GM12878 (cell line): ENCODE measurements around the gene C16orf74.

Experiments used
- CUX1 ChIP-seq: IDR thresholded peaks from 2 replicates; pipeline ENCODE4 v1.6.1; 2012; ENCODE audit warnings: improper control_type of control experiment, low read depth, low read length; ENCODE audit not compliant: insufficient replicate concordance
- EP300 ChIP-seq, 2 experiments: fragments of 150-350 bp in 1 of 2; IDR thresholded peaks; 2 replicates each; pipeline ENCODE4 v1.6.1; 2011 to 2012; ENCODE audit warnings: low read depth in 2 of 2, low read length in 2 of 2, borderline replicate concordance in 1 of 2, improper control_type of control experiment in 1 of 2, inconsistent platforms in 1 of 2; ENCODE audit not compliant: control insufficient read depth in 1 of 2
- JUNB ChIP-seq: IDR thresholded peaks from 2 replicates; pipeline ENCODE4 v1.6.1; 2016; ENCODE audit warnings: antibody characterized with exemption, mild to moderate bottlenecking
- POLR2AphosphoS2 ChIP-seq: IDR thresholded peaks from 2 replicates; pipeline ENCODE4 v1.6.1; 2011; ENCODE audit warnings: low read depth, mild to moderate bottlenecking, low read length, improper control_type of control experiment, moderate library complexity
- SUPT20H ChIP-seq: IDR thresholded peaks from 2 replicates; pipeline ENCODE4 v1.6.1; 2011; ENCODE audit warnings: low read depth, mild to moderate bottlenecking, low read length, moderate library complexity, borderline replicate concordance; ENCODE audit not compliant: control insufficient read depth
- ZBED1 ChIP-seq: IDR thresholded peaks from 2 replicates; pipeline ENCODE4 v1.6.1; 2016; ENCODE audit warnings: borderline replicate concordance
- TF ChIP-seq, protein P1 (sequence below), 3 experiments: IDR thresholded peaks in 2 of 3; conservative IDR thresholded peaks in 1 of 3; 2 replicates each; pipeline ENCODE4 v1.5.1; 2011; ENCODE audit warnings: low read depth in 3 of 3, low read length in 3 of 3, mild to moderate bottlenecking in 3 of 3, control low read depth in 2 of 3, moderate library complexity in 2 of 3, inconsistent platforms in 1 of 3, mixed read lengths in 1 of 3; ENCODE audit not compliant: control insufficient read depth in 2 of 3, insufficient read depth in 1 of 3; ENCODE audit errors: extremely low read depth in 1 of 3

GRCh38 chr16:85688586-85689284 is 62.2 kb downstream of the C16orf74 start, which contains the start of gene GINS2:
- no peak for TF ChIP-seq CUX1
- no peak for TF ChIP-seq JUNB
- TF ChIP-seq, protein P1, sequence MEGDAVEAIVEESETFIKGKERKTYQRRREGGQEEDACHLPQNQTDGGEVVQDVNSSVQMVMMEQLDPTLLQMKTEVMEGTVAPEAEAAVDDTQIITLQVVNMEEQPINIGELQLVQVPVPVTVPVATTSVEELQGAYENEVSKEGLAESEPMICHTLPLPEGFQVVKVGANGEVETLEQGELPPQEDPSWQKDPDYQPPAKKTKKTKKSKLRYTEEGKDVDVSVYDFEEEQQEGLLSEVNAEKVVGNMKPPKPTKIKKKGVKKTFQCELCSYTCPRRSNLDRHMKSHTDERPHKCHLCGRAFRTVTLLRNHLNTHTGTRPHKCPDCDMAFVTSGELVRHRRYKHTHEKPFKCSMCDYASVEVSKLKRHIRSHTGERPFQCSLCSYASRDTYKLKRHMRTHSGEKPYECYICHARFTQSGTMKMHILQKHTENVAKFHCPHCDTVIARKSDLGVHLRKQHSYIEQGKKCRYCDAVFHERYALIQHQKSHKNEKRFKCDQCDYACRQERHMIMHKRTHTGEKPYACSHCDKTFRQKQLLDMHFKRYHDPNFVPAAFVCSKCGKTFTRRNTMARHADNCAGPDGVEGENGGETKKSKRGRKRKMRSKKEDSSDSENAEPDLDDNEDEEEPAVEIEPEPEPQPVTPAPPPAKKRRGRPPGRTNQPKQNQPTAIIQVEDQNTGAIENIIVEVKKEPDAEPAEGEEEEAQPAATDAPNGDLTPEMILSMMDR (IDR thresholded peaks at IDR 0.05 in 2 of 3, conservative IDR thresholded peaks at IDR 0.05 in 1 of 3; ENCODE audit: control insufficient read depth in 2 of 3, extremely low read depth in 1 of 3, insufficient read depth in 1 of 3, low read depth in 3 of 3, low read length in 3 of 3): no peak
- TF ChIP-seq ZBED1: no peak
- no peak for TF ChIP-seq SUPT20H
- no peak for TF ChIP-seq EP300 (IDR thresholded peaks at IDR 0.05; ENCODE audit: borderline replicate concordance in 1 of 2, control insufficient read depth in 1 of 2, low read depth in 2 of 2, low read length in 2 of 2)
- TF ChIP-seq POLR2AphosphoS2: no peak
